ENCODE data around the gene PPM1B.
"Not testable (repeated sequence)": the region's sequence is repeated elsewhere in the genome, so short reads cannot be mapped to it uniquely, and the experiment has no call there.

Gene PPM1B

DNA sequence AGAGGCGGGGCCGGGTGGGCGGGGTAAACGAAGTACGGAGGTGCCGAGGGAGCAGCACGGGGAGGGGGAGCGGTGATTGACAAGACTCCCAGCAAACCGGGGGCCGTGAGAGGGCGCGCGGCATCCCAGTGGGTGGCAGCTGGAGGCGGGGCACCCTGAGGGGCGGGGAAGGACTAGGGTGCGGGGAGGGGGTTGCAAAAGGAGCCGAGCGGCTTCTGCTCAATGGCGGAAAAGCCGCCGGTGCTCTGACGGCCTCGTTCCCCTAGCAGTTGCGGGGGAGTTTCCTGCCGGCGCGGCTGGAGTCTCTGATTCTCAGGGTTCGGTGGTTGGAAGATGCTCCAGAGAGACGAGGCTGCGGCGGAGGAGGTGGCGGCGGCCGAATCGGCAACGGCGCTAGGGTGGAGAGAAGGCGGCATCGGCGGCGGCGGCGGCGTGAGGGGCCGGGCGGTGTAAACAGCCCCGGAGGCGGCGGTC is at the start of gene PPM1B:
Gene PPM1B, plus strand, starts transcription at position 195 of the 474 bp plus-strand sequence. CDS start 32,325 bp downstream, outside the sequence.
- peak; percentile 99 for DNase-seq

DNA sequence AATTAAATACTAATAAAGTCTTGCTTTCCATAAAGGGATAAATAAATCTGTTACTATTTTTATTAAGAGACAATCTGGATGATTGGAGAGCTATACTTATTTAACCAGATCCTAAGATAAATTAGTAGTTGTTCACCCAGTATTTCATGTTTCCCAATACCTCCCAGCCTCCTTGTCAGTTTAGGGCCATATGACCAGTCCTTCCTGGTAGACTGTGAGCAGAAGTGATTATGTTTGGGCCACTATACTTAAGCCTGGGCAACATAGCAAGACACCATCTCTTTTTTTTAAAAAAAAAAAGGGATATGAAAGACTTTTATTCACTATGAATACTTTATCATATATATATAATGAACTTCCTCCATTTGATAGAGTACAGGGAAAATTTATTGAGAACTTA is 48.8 kb upstream of the PPM1B start:
- no peak for DNase-seq

DNA sequence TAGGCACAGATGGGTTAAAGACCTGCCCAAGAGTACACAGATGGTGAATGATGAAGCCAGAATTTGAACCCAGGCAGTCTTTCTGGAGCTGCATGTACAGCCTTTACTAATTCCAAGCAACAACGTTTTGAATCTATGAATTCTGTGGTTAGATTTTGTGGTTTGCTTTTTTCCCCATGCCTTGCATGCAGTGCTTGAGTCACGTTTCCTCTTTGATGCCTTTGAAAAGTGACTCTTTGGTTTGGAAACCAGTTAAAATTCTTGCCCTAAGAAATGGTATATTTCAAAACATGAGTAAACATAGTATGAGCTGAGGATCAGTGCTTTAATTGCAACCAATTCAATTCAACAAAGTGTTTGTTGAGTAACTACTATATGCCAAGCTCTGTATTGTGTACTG is 48.2 kb upstream of the PPM1B start:
- DNase-seq: no peak

DNA sequence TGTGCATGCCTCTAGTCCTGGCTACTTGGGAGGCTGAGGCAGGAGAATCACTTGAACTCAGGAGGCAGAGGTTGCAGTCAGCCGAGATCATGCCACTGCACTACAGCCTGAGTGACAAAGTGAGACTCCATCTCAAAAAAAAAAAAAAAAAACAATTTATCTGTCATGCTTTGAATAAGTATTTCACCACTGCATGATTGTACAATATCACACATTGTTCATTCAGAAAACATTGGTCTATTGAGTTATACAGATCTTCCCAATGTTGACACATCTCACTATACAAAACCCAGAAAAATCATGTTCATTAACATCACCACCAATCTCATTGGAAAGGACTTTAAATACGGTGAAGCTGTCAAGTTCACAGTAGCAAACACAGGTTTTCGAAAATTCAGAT is 46.8 kb upstream of the PPM1B start:
- DNase-seq: no peak

DNA sequence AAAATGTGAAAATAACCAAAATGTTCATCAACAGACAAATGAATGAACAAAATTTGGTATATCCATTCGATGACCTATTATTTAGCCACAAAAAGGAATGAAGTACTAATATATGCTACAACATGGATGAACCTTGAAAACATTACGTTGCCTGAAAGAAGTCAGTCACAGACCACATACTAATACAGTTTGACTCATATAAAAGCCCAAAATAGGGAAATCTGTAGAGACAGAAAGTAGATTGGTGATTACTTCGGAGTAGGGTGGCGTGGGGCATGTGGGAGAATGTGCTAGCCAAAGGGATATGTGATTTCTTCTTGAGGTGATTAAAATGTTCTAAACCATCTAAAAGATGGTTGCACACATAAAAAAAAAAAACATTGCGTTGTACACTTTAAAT is 44.2 kb upstream of the PPM1B start:
- no peak for DNase-seq

DNA sequence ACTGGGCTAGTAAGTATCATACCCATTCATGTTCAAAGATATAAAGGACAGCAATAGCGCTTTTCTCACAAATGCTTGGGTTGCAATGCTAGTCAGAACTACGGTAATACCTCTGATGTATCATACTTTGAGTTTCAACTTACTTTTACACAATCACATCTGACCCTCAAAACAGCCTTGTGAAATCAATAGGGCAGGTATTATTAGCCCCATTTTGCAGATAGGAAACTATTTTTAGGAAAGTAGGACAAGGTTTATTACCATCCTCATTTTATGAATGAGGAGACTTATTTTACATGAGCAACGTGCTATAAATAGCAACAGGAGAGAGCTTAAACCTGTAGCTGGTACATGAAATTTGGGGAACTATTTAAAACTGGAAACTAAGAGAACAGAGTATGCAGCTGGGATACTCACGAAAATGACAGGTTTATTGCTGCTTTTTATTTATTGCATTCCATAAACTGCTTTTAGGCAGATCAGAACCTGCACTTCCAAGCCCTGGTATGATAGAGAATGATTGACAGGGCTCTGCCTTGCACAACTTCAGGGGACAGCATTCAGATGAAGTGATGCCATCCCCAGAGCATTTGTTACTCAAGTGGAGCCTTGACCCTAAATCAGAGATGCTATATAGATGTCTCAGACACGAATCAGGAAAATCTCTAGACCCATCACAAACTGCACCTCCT is 42.4 kb upstream of the PPM1B start:
- no peak for DNase-seq

DNA sequence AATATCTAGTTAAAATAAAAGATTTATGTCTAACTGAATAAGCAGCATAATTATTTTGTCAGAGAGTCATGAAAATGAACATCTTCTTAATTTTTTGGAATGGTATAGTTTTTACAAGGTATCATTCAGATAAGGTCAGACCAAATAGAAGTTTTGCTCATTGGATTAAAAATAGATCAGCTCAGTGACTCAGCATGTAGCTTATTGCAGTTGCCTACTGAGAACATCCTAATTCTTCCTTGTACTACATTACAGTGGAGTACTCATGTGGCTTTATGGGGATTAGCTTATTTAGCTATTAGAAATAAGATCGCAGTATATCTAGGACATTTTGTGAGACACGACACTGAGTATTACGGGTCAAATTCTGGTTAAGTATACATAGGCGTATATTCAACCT is 38.2 kb upstream of the PPM1B start:
- DNase-seq: no peak

DNA sequence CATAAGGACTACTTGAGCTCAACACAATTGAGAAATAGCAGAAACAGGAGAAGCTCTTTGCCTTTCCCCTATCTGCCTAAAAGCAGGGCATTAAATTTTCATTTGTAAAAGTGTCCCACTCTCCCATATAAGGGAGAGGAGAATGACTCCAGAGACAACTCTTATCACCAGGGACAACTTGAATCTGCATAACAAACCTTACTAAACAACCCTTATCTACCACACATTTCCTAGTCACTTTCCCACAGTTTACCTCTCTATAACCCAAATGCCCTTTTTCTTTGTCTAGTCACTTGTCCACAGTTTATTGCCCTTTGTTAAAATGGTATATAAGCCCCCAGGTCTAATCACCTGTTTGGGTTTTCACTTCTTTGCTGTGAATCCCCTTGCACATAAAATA is 37.5 kb upstream of the PPM1B start:
- no peak for DNase-seq

DNA sequence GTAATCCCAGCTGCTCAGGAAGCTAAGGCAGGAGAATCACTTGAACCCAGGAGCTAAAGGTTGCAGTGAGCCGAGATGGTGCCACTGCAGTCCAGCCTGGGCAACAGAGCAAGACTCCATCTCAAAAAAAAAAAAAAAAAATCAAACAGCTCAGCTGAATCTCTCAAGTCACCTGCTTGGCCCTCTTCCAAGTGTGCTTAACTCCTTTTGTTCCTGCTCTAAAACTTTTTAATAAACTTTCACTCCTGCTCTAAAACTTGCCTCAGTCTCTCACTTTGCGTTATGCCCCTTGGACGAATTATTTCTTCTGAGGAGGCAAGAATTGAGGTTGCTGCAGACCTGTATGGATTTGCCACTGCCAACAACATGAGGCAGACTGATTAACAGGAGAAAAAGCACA is 35.1 kb upstream of the PPM1B start:
- not testable (repeated sequence) for DNase-seq

DNA sequence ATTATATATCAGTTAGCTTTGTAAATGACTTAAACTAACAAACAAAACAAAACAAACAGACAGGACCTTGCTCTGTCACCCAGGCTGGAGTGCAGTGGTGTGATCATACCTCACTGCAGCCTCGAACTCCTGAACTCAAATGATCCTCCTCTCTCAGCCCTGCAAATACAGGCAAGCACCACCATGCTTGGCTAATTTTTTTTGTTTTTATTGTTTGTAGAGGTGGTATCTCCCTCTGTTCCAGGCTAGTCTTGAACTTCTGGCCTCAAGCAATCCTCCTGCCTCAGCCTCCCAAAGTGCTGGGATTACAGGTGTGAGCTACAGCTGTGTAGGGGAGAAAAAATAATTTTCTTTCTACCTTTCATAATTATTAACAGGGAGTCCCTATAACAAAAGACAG is 33.8 kb upstream of the PPM1B start:
- DNase-seq: no peak

DNA sequence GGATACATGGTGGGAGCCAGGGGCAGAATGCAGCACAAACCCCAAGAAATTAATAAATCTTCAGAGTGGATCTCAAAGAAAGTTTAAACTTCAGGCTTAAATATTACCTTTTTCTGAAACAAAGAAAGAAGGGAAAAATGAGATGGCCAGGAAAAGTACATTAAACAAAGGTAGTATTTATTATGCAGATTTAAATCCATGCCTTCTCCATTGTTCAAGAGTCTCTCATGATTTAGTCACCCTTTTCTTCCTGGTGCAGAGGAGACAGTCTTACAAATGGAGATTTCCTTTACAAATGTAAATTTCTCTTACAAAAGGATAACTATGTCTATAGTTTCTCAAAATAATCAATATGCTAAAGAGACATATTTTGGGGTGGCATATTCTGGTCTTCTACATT is 33.4 kb upstream of the PPM1B start:
- DNase-seq: no peak

DNA sequence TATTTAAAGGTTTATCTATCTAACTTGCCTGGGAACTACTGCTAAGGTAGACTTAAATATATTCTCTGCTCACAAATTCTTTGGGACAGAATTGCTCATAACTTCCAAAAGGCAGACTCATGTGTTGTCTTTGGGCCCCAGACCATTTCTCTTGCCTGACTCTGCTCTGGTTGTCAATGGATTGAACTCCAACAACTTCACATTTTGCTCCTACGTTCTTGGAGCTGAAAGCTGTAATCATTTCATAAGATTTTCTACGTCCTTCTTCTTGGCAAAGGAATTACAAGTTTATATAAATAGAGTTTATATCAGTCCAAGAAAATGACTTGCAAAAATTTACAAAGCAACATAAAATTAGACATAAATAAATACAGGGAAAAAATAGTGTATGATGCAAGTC is 32.9 kb upstream of the PPM1B start:
- DNase-seq: no peak

DNA sequence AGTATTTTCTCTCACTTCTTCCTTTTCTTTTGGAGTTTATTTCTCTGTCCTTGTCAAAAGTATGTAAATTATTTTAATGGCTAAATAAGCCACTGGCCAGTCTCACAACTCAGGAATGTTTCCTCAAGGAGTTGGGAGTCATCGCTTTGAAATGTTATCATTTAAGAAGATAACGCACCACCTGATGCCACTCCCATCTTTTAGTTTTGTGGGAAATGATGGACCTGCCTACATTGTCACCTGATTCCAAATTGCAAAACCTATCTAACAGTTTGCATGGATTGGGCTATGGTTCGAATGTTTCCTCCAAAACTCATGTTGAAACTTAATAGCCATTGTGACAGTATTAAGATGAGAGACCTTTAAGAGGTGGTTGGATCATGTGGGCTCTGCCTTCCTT is 32.4 kb upstream of the PPM1B start:
- DNase-seq: no peak

DNA sequence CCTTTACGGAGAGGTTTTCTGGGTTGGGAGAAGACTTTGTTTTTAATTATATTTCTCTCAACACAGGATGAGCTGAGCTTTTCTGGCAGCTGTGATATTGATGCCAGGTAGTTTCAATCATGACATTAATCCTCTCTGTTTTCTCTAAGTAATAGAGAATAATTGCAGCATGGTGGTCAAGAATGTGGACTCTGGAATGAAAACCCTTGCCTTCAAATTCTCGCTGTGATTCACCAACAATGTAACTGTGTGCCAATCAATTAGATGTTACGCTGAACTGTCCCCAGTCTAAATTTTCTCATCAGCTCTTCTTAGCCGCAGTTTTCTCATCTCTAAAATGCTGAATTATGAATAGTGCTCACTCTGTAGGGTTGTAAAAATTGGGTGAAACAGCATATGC is 31.6 kb upstream of the PPM1B start:
- DNase-seq: no peak

DNA sequence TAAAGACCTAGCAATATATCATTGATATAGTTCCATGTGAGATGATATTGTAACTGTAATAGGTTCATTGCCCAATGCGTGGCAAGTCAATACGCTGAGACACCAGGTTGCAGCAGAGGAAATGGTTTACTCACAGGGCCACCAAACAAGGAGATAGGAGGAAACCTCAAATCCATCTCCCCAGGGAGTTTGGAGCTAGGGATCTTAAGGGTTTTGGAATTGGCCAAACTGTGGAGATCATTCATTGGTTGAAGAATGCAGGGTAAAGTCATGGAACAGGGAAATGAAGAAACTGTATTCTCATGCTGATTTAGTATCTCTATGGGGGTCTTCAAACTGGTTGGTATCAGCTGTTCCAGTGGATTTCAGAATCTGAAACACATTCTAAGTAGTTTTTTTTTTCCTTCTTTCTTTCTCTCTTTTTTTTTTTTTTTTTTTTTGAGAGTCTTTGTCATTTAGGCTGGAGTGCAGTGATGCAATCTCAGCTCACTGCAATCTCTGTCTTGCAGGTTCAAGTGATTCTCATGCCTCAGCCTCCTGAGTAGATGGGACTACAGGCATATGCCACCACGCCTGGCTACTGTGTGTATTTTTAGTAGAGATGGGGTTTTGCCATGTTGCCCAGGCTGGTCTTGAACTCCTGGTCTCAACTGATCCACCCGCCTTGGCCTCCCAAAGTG is 30.7 kb upstream of the PPM1B start:
- DNase-seq: no peak

DNA sequence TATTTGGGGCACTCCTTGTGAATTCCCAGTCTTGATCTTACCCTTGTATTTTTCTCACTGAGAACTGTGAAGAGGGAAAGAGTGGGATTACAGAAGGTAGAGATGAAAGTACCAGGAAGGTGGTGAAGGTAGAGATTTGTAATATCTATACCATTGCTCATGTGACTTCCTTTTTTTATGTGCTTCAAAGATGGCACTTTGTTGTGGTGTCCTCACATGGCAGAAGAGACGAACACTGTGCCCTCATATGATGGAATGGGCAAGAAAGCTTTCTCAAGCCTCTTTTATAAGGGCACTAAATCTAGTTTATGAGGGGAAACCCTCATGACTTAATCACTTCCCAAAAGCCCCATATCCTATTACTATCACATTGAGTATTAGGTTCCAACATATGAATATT is 28.9 kb upstream of the PPM1B start:
- no peak for DNase-seq

DNA sequence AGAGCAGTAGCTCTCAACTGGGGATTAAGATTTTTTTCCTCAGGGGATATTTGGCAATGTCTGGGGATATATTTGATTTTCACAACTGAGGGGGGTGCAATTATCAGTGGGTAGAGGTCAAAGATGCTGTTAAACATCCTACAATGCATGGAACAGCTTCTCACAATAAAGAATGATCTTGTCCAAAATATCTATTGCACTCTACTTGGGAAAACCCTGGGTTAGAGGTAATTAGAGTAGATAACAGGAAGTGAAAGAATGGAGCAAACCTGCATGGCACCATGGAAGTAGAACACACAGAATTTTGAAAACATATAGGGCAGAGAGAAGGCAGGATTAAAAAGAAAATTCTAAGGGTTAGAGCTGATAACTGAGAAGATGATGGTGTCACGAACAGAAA is 26.4 kb upstream of the PPM1B start:
- no peak for DNase-seq

DNA sequence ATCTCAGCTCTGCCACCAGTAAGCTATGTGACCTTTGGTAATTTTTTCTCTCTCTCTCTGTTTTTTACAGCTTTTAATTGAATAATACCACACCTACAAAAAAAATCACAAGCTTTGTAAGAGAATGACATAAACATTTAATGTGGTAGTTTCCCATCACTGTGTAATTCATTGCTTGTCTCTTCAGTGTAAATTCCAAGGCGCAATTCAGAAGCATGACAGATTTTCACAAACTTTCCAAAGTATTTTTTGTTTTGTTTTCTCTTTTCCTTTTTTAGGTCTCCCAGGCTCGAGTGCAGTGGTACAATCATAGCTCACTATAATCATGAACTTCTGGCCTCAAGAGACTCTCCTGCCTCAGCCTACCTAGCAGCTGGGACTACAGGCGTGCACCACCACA is 25.0 kb upstream of the PPM1B start:
- DNase-seq: no peak

DNA sequence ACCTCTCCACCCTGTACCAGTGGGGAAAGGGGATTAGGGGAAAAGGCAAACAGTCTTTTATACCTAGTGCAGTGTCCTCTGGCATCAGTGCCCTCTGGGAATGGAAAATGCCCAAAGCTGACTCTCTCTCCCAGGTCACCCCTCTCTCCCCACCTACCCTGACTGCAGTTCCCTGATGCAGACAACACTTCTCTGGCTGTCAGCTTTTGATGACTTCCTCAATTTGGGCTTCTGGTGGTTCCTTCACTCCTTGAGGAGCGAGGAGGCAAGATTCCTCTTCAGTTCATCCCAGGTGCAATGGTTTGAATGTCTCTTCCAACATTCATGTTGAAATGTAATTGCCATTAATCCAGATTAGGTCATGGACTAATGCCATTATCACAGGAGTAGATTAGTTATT is 19.7 kb upstream of the PPM1B start:
- no peak for DNase-seq

DNA sequence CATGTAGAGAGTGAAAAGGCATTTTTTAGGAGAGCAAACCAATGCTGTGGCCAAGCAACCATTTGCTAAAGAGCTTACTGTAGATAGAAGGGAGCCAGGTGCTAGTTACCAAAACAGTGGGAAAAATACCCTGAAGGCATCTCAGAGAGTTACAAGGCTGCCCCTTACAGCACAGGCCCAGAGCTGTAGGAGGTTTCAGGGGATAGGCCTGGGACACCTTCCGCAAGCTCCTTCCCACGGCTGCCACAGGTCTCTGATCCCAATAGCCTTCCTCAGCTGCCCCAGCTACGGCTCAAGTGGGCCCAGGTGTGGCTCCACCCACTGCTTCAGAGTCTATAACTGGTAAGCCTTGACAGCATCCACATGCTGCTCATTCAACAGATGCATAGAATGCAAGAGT is 18.2 kb upstream of the PPM1B start:
- no peak for DNase-seq

DNA sequence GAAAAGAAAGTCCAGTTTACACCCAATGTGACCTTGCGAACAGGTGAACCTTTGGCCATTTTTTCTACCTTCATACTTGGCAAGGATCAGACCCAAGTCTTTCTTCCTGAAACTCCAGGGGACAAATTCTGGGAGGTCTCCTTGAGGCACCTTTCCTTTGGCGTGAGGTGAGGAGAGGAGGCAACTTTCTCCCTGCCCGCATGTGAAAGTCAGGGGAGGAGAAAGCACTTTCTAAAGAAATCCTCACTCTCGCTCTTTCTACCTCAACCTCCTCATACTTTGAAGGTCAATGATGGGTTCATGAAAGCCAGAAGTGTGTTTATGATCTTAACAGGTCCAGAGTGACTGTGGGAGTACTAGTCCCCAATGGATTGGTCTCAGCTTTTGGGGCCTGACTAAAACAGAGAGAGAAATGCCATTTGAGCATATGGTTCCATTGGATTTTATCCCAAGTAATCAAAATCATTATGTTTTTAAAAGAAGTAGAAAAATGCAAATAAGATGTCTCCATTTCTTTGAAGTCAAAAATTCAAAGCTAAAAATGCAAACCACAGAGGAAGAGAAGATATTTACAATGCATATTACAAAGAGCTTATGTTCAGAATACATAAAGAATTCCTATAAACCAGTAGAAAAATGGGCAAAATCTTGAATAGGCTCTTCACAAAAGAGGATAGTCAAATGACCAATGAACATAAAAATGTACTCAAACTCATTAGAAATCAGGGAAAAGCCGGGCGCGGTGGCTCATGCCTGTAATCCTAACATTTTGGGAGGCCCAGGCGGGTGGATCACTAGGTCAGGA is 15.6 kb upstream of the PPM1B start:
- no peak for DNase-seq

DNA sequence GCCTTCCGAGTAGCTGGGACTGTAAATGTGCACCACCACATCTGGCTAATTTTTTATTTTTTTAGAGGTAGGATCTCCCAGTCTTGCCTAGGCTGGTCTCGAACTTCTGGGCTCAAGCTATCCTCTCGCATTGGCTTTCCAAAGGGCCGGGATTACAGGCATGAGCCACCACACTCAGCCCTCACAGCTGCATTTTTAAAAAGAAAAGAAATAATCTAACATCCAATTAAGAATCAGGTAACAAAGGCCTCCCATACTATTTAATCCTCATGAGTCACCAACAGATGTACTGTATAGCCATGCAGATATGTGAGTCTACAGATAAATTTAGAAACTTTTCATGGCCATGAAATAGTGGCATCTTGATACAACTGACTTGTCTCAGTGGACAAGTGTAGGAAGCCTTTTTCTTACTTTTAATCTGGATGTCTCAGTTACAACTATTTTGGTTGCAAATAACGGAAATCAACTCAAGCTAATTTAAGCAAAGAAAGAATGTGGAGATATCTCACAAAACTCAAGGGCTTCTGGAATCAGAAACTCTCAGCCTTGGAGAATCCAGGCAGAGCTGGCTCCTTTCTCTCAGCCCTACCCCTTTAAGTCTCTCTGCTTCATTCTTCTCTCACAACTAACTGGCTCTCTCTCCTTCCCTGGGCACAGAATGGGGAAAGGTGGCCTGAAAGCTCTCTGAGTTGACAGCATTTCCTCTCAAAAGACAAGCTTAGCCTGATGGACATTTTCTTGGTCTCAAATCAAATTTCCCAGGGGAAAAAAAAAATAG is 12.8 kb upstream of the PPM1B start:
- no peak for DNase-seq

DNA sequence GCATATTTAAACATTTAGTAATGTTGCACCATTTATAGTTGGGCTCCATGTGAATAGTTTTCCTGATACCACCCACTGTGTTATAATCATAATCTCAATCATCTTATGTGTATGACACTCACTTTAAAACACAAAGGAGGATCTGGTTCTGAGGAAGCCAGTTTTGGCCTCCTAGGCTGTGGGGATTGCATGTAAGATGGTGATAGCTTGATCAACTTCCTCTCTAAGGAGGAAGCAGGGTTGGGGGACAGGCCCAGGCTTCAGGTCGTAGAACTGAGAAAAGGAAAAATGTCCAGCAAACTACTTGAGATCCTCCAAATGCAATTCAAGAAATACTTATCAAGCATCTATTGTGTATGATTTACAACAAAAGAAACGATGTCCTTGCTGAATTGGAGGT is 4.9 kb upstream of the PPM1B start:
- DNase-seq: no peak
